Measurements from ENCODE around the gene RTL1.

Gene RTL1

DNA sequence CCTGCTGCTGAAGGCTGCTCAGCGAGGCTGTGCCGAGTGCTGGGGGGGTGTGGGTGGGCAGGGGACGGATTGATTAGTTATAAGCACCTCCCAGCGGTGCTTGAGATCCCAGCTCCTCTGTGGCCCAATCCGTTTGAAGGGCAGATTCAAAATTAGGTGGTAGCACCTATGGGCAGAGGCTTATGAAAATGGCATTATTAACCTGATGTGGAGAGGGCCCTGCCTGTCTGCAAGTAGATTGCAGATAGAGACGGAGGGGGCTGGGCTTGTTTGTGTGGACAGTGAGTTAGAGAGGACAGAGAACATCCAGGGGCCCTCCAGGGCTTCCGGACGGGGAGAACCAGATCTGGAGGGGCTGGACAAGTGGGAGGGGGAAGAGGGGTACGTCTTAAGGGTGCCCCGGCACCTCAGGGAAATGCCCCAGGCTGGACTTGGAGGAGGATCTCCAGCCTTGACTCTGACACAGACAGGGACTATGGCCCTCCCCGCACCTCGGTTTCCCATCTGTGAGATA is at the start of gene RTL1:
RTL1 (minus strand) TSS at position 51 of the 514 bp plus-strand sequence. CDS start 18,934 bp downstream, outside the sequence.
- no peak for DNase-seq

DNA sequence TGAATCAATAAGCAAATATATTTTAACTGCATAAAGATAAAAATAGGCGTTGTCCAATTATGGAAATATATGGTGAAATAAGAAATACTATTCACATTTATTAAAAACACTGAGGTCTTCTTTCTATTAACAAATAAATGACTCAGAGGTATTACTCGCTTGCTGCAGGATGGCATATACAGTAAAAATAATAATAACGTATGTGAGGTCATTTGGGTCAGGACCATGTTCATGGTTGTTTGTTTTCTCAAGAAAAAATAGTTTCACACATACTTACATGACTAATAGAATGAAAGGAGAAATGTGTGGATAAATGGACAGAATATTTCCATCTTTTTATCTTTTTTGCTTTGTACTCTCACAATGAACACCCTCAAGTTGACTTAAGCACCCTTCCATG is 46.5 kb upstream of the RTL1 start:
- DNase-seq = no peak

DNA sequence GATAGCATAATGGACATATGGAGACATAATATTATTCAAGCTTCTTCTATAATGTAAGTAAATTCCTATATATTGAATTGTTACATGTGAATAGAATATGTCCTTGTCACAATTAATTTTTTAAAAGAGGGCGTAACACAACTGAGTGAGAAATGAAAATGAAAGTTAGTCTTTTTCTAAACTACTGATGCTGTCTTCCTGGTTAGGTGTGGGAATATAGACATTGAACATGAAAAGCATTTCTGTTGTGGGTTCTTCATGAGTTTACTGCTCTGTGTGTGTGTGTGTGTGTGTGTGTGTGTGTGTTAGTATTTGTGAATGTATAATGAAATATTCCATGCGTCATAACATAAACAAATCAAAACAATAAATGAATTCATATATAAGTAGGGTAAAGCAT is 40.5 kb upstream of the RTL1 start:
- no peak for DNase-seq

DNA sequence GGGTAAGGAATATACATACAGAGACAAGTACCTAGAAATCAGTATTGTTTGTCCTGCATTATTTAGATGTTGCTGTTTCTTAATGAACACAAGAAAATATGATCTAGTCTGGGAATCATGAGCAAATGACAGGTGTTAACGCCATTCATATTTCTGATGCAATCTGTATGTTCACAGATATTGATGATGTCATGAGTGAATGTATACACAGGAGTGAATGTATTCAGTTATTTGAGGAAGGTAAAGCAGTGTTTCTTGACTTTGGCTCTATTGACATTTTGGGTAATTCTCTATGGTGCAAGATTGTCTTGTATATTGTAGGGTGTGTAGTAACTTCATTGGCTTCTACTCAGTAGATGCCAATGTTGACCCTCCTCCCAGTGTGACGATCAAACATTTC is 26.7 kb upstream of the RTL1 start:
- no peak for DNase-seq

DNA sequence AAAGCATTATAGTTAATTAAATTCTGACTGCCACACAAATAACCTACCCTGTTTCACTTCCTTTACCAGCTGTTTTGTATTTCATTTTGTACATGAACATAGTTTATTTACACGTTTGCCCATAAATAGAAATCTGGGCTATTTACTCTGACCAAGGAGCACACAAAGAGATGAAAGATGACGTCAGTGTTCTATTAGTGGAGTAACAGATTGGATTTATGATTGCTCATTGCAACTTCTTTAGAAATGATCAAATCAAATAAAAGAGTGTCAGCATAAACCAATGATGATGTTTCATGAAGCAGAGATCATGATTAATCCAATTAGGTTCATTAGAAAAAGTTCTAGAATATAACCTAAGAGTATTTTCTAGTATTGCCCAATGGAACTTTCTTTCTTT is 12.0 kb upstream of the RTL1 start:
- no peak for DNase-seq

DNA sequence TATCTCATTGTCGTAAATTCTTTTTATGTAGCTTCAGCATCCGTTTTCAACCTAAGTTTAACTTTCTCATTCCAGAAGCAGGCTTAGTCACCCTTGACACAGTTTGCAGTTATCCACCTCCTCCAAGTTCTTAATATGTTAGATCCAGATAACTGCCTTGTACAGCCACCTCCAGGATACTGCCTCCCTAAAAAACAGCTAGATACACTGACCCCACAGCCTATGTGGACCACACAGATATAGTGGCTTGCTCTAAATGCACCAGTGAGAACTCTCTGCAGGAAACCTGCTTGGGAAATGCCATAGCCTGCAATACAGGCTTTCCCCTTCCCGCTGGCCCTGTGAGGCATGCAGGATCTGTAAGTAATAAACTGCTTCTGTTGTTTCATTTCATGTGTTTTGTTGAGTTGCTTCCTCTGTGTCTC is 11.1 kb upstream of the RTL1 start:
- DNase-seq = no peak

DNA sequence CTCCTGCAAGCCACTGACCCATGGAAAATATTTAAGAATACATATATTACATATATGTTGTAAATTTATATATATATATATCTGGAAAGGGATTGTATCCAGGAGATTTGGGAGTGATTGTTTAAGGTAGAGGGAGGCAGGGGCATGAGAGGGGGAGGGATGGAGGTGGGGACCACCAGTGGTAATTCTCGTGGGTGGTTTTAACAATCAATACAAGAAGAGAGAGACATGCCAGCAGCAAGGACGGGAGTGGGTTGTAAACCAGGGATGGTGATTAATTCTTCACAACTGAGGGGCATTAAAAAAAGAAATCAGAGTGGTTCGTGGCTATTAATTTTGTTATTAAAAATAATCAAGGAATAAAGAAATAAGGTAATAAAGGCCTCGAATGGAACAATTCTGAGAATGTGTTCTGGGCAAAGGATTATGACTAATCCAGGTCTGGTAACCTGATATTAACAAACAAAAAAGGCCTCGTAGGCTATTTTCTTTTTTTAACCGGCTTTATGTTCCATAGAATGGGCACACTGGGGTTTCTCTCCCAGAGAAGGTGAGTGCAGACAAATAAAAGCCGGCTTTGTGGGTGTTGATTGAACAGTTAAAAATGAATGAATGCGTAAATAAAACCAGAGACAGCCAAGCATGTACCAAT is 8.3 kb upstream of the RTL1 start:
- no peak for DNase-seq

DNA sequence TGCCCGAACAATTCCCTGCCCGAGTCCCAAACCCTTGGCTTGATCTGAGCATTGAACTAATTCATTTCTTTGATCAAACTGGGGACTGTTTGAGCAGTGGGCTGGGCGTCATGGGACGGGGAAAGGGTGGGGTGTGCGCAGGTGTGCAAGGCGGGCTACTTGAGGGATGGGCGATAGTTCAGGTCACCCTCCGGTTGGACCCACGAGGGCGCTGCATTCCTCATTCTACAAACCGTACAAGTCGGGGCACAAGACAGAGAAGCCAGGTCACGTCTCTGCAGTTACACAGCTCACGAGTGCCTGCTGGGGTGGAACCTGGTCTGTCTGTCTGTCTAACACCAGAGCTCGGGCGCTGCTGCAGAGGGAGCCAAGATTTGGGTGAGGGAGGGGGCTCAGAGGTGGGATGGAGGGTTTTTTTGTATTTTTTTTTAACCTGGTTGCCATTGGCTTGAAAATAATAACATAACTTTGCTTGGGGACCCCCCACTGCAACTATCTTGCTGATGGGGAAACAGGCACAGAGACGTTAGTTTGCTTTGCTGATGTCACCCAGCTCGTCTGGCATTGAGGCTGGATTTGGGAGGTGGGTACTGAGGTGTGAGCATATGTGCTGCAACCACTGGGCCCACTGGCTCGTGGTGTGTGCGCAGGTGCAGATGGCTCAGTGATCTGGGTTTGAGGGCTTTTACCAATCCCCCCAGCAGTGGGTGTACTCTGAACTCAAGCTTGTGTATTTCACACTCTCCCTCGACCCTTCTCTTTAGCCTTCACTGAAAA is 7.6 kb upstream of the RTL1 start:
- DNase-seq = no peak

DNA sequence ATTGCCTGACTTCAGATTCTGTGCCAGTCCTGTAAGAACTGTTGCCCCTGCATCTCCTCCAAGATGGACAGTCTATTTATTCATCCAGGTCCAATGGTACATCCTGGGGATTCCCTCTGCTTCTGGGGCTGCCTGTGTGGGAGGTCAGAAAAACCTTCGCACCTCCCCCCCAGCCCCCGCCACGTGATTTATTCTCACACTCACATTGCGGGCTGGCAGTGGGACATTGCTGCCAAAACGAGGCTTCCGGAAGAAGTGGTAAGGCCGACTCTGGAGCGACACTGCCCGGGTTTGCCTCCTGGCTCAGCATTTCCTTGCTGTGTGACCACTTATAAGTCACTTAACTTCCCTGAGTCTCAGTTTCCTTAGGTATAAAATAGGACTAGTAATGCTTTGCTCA is 5.9 kb upstream of the RTL1 start:
- DNase-seq = no peak

DNA sequence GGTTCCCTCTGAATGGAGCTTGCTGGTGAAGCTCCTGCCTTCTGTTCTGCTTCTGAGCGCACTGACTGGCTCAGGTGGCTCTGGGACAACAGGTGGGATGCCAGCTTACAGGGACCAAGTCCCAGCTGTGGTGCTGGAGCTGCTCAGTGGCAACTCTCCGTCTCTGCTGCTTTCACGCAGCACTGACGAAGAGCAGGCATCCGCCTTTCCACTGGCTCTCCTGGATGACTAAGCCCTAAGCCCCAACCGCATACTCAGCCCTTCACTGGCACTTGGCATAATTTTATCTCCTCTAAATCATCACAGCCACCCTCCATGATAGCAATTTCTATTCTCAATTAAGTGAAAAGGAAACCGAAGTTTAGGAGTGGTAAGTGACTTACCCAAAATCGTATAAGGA is 3.7 kb upstream of the RTL1 start:
- DNase-seq = no peak

DNA sequence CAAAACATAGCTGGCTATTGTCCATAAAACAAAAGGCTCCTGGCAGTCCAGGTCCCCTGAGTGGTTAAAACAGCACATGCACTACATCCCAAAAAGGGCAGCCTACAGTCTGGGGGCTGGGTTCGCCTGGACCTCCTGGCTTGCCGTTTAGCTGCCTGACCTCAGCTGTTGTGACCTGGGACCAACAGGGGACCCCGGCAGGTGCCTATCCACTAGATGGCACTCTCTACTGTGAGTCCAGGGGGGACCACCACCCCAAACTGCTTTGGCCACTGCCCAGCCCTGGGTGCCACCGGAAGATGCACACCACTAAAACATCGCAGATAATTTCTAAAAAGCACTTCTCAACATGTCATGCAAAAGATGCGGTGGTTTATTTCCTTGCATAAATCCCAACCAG is 2.9 kb upstream of the RTL1 start:
- DNase-seq = no peak

DNA sequence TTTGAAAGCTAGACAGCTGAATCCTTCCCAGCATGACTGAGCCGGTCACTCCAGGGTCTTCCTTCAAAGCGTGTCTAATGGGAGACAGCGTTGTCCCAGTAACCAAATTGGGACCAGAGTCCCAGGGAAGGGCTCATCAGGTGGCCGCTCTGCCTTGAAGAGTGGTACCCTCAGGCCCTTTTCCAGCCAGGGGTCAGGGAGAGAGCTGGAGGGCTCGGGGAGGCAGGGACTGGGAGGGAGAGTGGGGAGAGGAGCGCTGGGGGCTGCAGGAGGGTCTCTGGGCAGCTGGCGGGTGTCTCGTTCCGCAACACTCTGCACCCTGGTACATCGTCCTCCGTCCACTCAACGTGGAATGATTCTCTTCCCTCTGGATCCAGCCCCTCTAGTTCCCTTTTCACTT is 1.6 kb upstream of the RTL1 start:
- DNase-seq = no peak

DNA sequence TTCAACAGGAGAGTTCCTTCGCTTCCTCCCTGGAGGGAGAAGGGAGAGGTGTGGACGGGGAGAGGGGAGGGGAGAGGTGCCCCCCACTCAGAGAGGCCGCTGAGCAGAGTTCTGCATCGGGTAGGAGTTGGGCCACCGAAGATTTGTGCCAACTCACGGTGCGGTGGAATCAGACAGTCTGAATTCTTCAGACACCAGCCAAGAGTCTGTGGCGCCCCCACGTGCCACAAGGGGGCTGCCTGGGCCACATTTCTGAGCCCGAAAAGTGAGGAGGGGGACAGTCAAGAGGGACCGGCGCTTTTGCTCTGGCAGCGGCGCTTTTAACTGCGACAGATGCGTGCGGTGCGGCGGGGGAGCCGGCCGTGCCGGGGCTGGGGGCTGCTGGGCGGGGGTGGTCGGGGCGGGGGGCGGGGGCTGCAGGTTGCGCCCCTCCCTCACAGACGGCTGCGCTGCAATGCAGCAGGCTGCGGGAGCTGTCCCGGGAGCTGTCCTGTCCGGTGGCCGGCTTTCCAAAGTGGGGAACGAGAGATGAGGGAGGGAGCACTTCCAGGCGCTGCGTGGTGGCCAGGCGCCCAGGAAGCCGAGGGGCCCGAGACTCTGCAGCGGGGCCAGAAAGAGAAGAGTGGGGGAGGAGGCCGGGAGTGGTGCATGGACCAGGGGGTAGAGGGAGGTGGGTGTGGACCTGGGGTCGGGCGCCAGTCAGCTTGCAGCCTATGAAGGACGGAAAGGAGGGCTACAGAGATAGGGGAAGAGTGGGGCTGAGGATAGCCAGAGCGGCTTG is 975 bp upstream of the RTL1 start:
- DNase-seq = no peak

DNA sequence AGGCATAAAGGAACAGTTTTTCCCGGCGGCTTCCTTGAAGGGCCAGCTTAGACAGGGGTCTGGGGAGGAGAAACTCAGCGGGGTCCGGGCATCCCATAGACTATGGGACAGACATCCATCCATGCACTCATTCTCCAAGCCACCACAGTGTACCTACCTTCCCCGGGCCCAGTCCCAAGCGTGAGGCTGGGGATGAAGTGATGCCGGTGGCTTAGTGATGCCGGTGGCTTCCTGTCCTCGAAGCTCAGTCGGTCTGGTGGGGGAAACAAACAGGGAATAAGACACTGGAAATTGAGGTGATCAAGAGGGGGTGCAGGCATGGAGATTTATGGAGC is 421 bp downstream of the RTL1 start:
- no peak for DNase-seq

DNA sequence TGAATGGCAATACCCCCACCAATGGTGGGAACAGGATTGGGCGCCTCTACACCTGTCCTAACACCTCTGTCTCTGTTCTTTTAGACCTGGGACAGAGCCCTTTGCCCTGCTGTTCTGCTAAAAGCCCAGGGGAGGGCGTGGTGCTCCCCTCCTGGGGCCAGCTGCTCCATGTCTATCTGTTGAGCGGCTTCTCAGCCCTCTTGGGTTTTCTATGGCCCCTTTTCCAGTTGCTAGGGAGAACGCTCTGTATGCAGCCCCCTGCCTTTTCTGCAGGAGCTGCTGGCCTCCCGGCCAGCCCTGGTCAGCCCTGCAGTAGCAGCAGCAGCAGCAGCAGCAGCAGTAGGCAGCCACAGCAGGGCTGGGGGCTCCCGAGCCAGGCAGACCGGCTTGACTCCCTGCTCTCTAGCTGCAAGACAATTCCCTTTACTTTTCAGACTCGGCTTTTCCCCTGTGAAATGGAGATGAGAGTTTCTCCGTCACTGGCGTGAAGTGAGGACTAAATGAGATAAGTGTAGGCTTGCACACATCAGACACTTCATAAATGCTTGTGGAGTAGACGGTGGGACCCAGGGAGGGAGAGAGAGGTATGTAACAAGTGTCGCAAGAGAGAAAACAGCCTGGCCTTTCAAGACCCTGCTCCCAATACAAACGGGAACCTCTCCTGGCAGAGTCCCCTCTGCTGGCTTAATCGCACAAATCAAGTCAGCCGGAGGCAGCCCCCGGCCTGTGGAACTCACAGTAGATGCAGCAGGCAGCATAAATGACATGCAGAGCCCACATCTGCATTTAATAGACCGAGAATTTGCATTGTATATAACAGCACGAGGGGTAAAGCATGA is 1.0 kb downstream of the RTL1 start:
- no peak for DNase-seq

DNA sequence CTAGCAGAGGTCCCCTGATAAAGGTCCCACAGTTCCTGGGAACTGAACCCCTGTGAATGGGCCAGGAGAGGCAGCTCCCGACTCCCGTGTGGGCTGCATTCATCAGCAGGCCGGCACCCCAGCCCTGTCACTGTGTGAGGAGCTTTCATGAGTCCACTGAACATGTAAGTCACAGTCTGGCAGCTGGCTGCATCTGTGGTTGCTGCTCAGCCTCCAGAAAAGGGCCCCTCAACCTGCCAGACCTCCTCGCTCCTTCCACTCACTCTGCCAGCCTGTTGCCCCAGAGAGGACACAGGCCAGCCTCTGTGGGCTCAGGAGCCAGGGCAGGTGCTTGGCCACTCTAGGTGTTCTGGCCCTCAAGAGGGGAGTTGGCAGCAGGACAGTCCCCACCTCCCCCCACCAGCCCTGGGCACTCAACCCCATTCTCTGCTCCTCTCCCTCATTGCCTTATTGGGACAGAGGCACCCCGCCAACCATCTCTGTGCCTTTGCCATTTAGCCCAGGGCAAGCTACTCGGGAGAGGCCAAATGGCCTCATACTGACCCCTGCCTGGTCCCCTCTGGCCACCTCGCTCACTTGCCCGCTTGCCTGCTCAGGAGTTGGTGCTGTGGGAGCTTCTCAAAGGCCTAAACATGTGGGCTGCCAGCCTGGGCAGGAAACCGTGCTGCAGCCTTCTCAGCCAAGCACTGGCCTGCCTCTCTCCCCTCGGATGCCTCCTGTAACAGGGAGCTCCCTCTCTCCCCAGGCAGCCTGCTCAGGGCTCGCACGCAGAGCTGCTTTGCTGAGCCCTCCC is 1.9 kb downstream of the RTL1 start:
- DNase-seq = no peak

DNA sequence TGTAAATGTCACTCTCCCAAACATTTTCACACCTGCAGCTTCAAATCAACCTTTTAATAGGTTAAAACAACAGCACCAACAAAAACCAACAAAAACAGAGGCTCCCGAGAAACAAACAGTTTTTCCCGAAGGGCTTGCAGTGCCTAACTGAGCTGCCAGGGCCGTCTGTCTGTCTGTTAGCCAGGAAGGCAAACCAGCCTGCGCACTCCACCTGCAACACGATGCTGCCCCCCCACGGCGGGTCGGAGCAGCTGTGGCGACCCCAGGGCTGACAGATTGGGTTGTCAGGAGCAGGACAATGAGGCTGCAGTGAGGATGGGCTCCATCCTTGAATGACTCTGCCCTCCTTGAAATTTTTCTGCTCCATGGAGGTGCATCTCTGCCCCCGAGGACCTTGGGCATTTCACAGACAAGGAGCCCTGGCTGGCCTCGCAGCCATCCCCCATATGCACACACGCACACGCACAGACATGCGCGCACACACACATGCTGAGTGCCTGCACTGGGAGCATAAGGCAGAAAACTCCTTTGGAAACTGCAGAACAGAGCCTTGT is 2.6 kb downstream of the RTL1 start:
- DNase-seq = peak; percentile 48

DNA sequence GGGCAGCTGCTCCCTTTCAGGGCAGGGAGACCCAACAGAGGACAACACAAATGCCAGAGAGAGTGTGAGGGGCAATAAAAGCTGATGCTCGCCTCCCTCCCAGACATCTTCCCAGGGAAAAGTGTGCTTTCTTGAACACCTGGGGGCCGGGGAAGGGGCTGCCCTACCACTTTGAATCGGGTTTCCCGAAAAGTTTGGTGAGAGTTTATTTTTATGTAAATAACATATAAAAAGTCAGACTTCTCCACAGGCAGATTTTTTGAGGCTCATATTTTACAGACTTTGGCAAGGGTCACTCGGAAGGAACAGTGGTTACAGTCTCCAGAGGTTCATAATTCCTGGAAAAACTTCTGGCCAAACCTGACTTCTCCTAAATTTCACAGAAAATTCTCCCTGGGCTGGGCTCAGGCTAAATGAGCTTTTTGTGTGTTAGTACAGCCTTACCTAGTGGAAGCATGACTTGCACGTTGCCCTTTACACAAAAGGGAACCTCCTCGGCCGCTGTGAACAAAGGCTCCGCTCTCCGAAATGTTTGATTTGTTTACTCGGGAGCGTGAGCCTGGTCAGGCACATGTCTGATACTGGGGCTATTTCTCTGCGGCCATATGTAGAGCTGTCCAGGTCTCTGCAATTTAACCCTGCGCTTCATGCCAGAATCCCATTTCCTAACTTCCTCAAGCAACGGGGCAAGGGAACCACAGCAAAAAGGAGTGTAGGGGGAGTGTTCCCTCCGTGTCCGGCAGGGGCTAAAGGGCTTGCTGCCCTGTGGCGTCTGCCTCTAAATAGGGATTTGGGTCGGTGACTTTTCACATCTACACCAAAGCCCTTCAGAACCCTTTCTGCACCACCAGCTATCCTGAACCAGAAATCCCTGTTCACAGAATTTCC is 3.4 kb downstream of the RTL1 start:
- no peak for DNase-seq

DNA sequence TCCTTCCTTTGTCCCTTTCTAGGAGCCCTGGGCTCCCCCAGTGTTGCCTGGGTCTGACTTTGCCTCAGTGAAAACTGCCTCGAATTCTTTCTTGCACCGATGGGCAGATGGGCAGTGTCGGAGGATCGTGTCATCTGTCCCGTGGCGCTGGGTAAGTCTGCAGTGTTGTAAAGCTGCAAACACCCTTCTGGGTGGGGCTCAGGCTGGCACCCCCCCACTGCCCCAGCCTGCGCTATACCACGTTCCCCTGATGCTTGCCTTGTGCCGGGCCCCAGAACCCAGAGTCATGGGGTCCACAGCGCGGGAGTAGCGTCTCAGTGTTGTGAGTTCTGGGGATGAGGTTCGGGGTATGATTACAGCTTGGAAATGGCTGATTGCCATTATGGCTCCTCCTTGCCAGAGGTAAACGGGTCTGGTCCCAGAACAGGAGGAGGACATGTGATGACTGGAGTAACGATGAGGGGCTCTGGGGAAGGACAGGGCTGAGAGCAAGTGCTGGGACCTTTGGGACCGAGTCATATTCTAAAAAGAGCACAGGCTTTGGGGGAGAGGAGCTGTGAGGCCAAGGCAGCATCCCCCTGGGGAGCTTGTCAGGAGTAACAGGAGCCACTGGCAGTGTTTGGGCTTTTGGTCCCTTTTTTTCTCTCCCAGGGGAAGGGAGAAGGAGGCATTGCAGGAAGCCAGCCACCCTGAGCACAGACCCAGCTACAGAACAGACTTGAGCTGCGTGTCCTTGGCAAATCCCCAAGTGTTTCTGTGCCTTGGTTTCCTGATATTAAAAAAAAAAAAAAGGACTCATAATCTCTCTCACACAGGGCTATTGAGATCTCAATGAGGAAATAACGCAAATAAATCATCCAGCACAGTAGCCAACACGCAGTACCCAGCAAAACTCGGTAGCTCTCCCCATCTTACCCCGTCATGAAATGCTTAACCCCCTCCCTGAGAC is 4.3 kb downstream of the RTL1 start:
- DNase-seq = no peak
